Neural cell (in vitro differentiated cells): ENCODE measurements around the gene MFN1. TPM values are rescaled to one million over a fixed set of nuclear protein-coding genes. Genes with fewer than 3 reads are reported as not detected.

Experiments used
- H2AFZ ChIP-seq: fragments of 200-600, 300-800 bp; sonication (generic), shearing (Covaris generic); 2 replicates; pipeline ENCODE4 v1.6.0; 2014; ENCODE audit warnings: low read depth, mild to moderate bottlenecking, antibody characterized with exemption, low read length, moderate library complexity
- H3F3A ChIP-seq: fragments of 200-600 bp; shearing (Covaris generic); 2 replicates; pipeline ENCODE4 v1.6.1; 2016; ENCODE audit warnings: mild to moderate bottlenecking, moderate library complexity, mixed read lengths, antibody characterized with exemption, low read length; ENCODE audit not compliant: insufficient read depth, poor library complexity, severe bottlenecking
- H3K27ac ChIP-seq: fragments of 200-600, 300-800 bp; sonication (generic), shearing (Covaris generic); 2 replicates; pipeline ENCODE4 v1.5.1; 2014; ENCODE audit warnings: mild to moderate bottlenecking, low read length, moderate library complexity
- H3K27me3 ChIP-seq: fragments of 300-800, 200-600 bp; sonication (generic), shearing (Covaris generic); 2 replicates; pipeline ENCODE4 v1.6.0; 2014; ENCODE audit warnings: mild to moderate bottlenecking, low read depth, low read length, moderate library complexity; ENCODE audit not compliant: insufficient read depth
- H3K36me3 ChIP-seq: fragments of 300-800, 200-600 bp; sonication (generic), shearing (Covaris generic); 2 replicates; pipeline ENCODE4 v1.5.1; 2014; ENCODE audit warnings: mild to moderate bottlenecking, antibody characterized with exemption, low read length, moderate library complexity; ENCODE audit not compliant: insufficient read depth
- H3K4me2 ChIP-seq: fragments of 300-800, 200-600 bp; sonication (generic), shearing (Covaris generic); 2 replicates; pipeline ENCODE4 v1.6.0; 2014; ENCODE audit warnings: mild to moderate bottlenecking, low read length
- H3K4me3 ChIP-seq: fragments of 300-800, 200-600 bp; sonication (generic), shearing (Covaris generic); 2 replicates; pipeline ENCODE4 v1.5.1; 2014; ENCODE audit warnings: mild to moderate bottlenecking, low read length, moderate library complexity
- H3K79me2 ChIP-seq: fragments of 200-600 bp; shearing (Covaris generic); replicated peaks from 2 replicates; pipeline ENCODE4 v1.6.0; 2014; ENCODE audit warnings: mild to moderate bottlenecking, low read length, moderate library complexity; ENCODE audit not compliant: insufficient read depth
- H3K9ac ChIP-seq: fragments of 300-800, 200-600 bp; sonication (generic), shearing (Covaris generic); 2 replicates; pipeline ENCODE4 v1.6.1; 2016; ENCODE audit warnings: mild to moderate bottlenecking, low read length, mixed read lengths
- H3K9me2 ChIP-seq: fragments of 200-600 bp; shearing (Covaris generic); 2 replicates; pipeline ENCODE4 v1.6.1; 2016; ENCODE audit warnings: mild to moderate bottlenecking, low read length, mixed read lengths; ENCODE audit not compliant: insufficient read depth
- H3K9me3 ChIP-seq: fragments of 200-600, 300-800 bp; sonication (generic), shearing (Covaris generic); 2 replicates; pipeline ENCODE4 v1.6.1; 2016; ENCODE audit warnings: mild to moderate bottlenecking, mixed run types, low read length, moderate library complexity, mixed read lengths
- H4K20me1 ChIP-seq: fragments of 200-600 bp; shearing (Covaris generic); 2 replicates; pipeline ENCODE4 v1.6.1; 2016; ENCODE audit warnings: mild to moderate bottlenecking, mixed run types; ENCODE audit not compliant: insufficient read depth
- EP300 ChIP-seq: fragments of 450-650 bp; conservative IDR thresholded peaks from 2 replicates; pipeline ENCODE4 v1.6.1; 2014; ENCODE audit warnings: antibody characterized with exemption, mild to moderate bottlenecking, moderate library complexity; ENCODE audit not compliant: poor library complexity, severe bottlenecking
- EZH2 ChIP-seq: fragments of 200-600, 300-800 bp; shearing (Covaris generic), sonication (generic); IDR thresholded peaks from 2 replicates; pipeline ENCODE4 v1.6.1; 2014; ENCODE audit warnings: antibody characterized with exemption, low read length, borderline replicate concordance, mild to moderate bottlenecking; ENCODE audit not compliant: insufficient read depth, poor library complexity, severe bottlenecking
- MXI1 ChIP-seq: fragments of 450-650 bp; conservative IDR thresholded peaks from 2 replicates; pipeline ENCODE4 v1.6.1; 2014; ENCODE audit warnings: antibody characterized with exemption, mild to moderate bottlenecking; ENCODE audit not compliant: poor library complexity, severe bottlenecking
- POLR2AphosphoS5 ChIP-seq: IDR thresholded peaks from 2 replicates; pipeline ENCODE4 v1.6.1; 2012
- RAD21 ChIP-seq: fragments of 450-650 bp; conservative IDR thresholded peaks from 2 replicates; pipeline ENCODE4 v1.6.1; 2014; ENCODE audit warnings: antibody characterized with exemption, mild to moderate bottlenecking, moderate library complexity
- SMC3 ChIP-seq: fragments of 450-650 bp; conservative IDR thresholded peaks from 2 replicates; pipeline ENCODE4 v1.6.1; 2014; ENCODE audit warnings: antibody characterized with exemption, mild to moderate bottlenecking, moderate library complexity; ENCODE audit not compliant: poor library complexity
- TAF1 ChIP-seq: IDR thresholded peaks from 2 replicates; pipeline ENCODE4 v1.6.1; 2012; ENCODE audit warnings: low read depth
- polyA plus RNA-seq: library from polyadenylated mRNA; depleted of rRNA; stranded (reverse); fragments of >200 nt; gene quantifications from 2 replicates; pipeline ENCODE4 v1.2.3, GENCODE V29; 2014
- TF ChIP-seq, protein P1 (sequence below): fragments of 450-650 bp; IDR thresholded peaks from 2 replicates; pipeline ENCODE4 v1.5.1; 2014; ENCODE audit warnings: antibody characterized with exemption, mild to moderate bottlenecking, moderate library complexity; ENCODE audit not compliant: poor library complexity, severe bottlenecking
- TF ChIP-seq, protein P2 (sequence below): IDR thresholded peaks from 2 replicates; pipeline ENCODE4 v1.6.1; 2012; ENCODE audit warnings: borderline replicate concordance

MFN1 gene
- polyA plus RNA-seq, 1 donor from 2014 or later, result 78.8 TPM

DNA sequence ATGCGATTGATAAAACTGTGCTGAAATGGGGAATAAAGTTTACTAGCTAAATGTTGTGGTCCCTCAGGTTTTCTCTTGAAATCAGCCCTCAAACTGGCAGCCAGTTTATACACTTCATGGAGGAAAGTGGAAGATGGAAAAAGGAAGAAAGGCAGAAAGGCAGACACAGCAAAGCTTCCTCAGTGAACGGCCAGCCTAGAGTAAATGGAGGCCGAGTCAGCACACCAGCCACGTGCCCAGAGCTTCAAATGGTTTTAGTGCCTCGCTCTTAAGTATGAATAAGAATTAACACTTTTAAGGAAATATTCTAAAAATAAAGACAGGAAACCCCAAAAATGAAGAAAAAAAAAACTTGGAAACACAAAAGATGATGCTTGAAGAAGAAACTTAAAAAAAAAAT lies 55.5 kb downstream of the MFN1 start:
- Histone ChIP-seq H3K9me3 (no peaks in the 10 kb centered on the region), H3K9me2 (no peaks in the 10 kb centered on the region), H3K27ac (no peak overlapping the region), H4K20me1 (no peaks in the 10 kb centered on the region), H3K36me3 (no peaks in the 10 kb centered on the region), H3K9ac (no peak overlapping the region), H2AFZ (no peak overlapping the region), H3K27me3 (no peaks in the 10 kb centered on the region), H3K4me3 (no peak overlapping the region), H3K79me2 (no peaks in the 10 kb centered on the region), H3F3A (no peaks in the 10 kb centered on the region), H3K4me2 (no peak overlapping the region)
- TF ChIP-seq, protein P1, sequence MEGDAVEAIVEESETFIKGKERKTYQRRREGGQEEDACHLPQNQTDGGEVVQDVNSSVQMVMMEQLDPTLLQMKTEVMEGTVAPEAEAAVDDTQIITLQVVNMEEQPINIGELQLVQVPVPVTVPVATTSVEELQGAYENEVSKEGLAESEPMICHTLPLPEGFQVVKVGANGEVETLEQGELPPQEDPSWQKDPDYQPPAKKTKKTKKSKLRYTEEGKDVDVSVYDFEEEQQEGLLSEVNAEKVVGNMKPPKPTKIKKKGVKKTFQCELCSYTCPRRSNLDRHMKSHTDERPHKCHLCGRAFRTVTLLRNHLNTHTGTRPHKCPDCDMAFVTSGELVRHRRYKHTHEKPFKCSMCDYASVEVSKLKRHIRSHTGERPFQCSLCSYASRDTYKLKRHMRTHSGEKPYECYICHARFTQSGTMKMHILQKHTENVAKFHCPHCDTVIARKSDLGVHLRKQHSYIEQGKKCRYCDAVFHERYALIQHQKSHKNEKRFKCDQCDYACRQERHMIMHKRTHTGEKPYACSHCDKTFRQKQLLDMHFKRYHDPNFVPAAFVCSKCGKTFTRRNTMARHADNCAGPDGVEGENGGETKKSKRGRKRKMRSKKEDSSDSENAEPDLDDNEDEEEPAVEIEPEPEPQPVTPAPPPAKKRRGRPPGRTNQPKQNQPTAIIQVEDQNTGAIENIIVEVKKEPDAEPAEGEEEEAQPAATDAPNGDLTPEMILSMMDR, result no peak
- TF ChIP-seq, protein P2, sequence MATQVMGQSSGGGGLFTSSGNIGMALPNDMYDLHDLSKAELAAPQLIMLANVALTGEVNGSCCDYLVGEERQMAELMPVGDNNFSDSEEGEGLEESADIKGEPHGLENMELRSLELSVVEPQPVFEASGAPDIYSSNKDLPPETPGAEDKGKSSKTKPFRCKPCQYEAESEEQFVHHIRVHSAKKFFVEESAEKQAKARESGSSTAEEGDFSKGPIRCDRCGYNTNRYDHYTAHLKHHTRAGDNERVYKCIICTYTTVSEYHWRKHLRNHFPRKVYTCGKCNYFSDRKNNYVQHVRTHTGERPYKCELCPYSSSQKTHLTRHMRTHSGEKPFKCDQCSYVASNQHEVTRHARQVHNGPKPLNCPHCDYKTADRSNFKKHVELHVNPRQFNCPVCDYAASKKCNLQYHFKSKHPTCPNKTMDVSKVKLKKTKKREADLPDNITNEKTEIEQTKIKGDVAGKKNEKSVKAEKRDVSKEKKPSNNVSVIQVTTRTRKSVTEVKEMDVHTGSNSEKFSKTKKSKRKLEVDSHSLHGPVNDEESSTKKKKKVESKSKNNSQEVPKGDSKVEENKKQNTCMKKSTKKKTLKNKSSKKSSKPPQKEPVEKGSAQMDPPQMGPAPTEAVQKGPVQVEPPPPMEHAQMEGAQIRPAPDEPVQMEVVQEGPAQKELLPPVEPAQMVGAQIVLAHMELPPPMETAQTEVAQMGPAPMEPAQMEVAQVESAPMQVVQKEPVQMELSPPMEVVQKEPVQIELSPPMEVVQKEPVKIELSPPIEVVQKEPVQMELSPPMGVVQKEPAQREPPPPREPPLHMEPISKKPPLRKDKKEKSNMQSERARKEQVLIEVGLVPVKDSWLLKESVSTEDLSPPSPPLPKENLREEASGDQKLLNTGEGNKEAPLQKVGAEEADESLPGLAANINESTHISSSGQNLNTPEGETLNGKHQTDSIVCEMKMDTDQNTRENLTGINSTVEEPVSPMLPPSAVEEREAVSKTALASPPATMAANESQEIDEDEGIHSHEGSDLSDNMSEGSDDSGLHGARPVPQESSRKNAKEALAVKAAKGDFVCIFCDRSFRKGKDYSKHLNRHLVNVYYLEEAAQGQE, result no peak
- TF ChIP-seq SMC3 (no peak), POLR2AphosphoS5 (no peak), EZH2 (no peak)

DNA sequence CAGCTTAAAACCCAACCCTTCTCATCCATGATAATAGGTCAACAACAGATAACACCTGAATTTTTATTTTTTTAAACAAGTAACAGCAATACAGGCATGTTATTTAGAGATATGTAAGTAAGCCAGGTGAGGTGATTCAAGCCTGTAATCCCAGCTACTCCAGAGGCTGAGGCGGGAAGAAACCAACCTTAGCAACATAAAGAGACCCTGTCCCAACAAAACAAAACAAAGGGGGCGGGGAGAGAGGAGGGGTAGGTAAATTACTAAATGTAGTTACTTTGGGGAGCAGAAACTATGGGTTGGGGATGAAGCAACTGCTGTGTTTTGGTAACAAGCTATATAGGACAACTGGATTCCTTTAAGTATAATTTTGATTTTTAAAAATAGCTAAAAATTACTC lies 56.8 kb downstream of the MFN1 start:
- Histone ChIP-seq H3K36me3 (no peaks in the 10 kb centered on the region), H3K27me3 (no peaks in the 10 kb centered on the region), H3K4me2 (no peak overlapping the region), H4K20me1 (no peaks in the 10 kb centered on the region), H3F3A (no peaks in the 10 kb centered on the region), H3K27ac (no peak overlapping the region), H3K9me3 (no peaks in the 10 kb centered on the region), H2AFZ (no peak overlapping the region), H3K9ac (no peak overlapping the region), H3K4me3 (no peak overlapping the region), H3K9me2 (no peaks in the 10 kb centered on the region), H3K79me2 (no peaks in the 10 kb centered on the region)
- TF ChIP-seq EP300, result no peak
- TF ChIP-seq EZH2, result no peak
- TF ChIP-seq, protein P2, result no peak
- no peak for TF ChIP-seq SMC3
- no peak for TF ChIP-seq RAD21
- TF ChIP-seq POLR2AphosphoS5, result no peak
- TF ChIP-seq, protein P1, result no peak
- TF ChIP-seq TAF1, result no peak
- TF ChIP-seq MXI1, result no peak
